Measurements from ENCODE around the gene LAMC2. TPM values are rescaled to one million over a fixed set of nuclear protein-coding genes. Genes with fewer than 3 reads are reported as not detected.

Gene LAMC2
- total RNA-seq, 1 donor from 2014 or later, result 24.5 TPM

- DNase-seq (ENCODE audit: low spot score), result no peak
Measured at GRCh38 chr1:183173828-183174227, 12.2 kb upstream of the LAMC2 start.

GRCh38 chr1:183175631-183176030 lies 10.4 kb upstream of the LAMC2 start:
- no peak for DNase-seq (ENCODE audit: low spot score)

GRCh38 chr1:183178545-183178944 lies 7.5 kb upstream of the LAMC2 start:
- no peak for DNase-seq (ENCODE audit: low spot score)

- no peak for DNase-seq (ENCODE audit: low spot score)
Measured at GRCh38 chr1:183179033-183179432, 7.0 kb upstream of the LAMC2 start.

- peak; percentile 57 for DNase-seq (ENCODE audit: low spot score)
Measured at GRCh38 chr1:183180218-183180617, 5.8 kb upstream of the LAMC2 start.

GRCh38 chr1:183180634-183181056 lies 5.4 kb upstream of the LAMC2 start:
- DNase-seq (ENCODE audit: low spot score), result no peak

GRCh38 chr1:183186841-183187240 lies 777 bp downstream of the LAMC2 start:
- DNase-seq (ENCODE audit: low spot score), result no peak

GRCh38 chr1:183188240-183188639 lies 2.2 kb downstream of the LAMC2 start:
- no peak for DNase-seq (ENCODE audit: low spot score)

GRCh38 chr1:183191833-183192232 lies 5.8 kb downstream of the LAMC2 start:
- no peak for DNase-seq (ENCODE audit: low spot score)

GRCh38 chr1:183193963-183194525 lies 8.0 kb downstream of the LAMC2 start:
- no peak for DNase-seq (ENCODE audit: low spot score)

GRCh38 chr1:183194527-183195141 lies 8.6 kb downstream of the LAMC2 start:
- no peak for DNase-seq (ENCODE audit: low spot score)

GRCh38 chr1:183195142-183195574 lies 9.1 kb downstream of the LAMC2 start:
- peak; percentile 50 for DNase-seq (ENCODE audit: low spot score)

- no peak for DNase-seq (ENCODE audit: low spot score)
Measured at GRCh38 chr1:183197762-183198161, 11.7 kb downstream of the LAMC2 start.

GRCh38 chr1:183198463-183198862 lies 12.4 kb downstream of the LAMC2 start:
- DNase-seq (ENCODE audit: low spot score), result no peak

- DNase-seq (ENCODE audit: low spot score), result no peak
Measured at GRCh38 chr1:183199304-183199703, 13.2 kb downstream of the LAMC2 start.

GRCh38 chr1:183200451-183200850 lies 14.4 kb downstream of the LAMC2 start:
- no peak for DNase-seq (ENCODE audit: low spot score)

- no peak for DNase-seq (ENCODE audit: low spot score)
Measured at GRCh38 chr1:183203094-183203493, 17.0 kb downstream of the LAMC2 start.

GRCh38 chr1:183205196-183205781 lies 19.2 kb downstream of the LAMC2 start:
- DNase-seq (ENCODE audit: low spot score), result no peak

- no peak for DNase-seq (ENCODE audit: low spot score)
Measured at GRCh38 chr1:183206538-183207122, 20.6 kb downstream of the LAMC2 start.

GRCh38 chr1:183209533-183210158 lies 23.6 kb downstream of the LAMC2 start:
- DNase-seq (ENCODE audit: low spot score), result no peak

GRCh38 chr1:183210681-183211080 lies 24.6 kb downstream of the LAMC2 start:
- no peak for DNase-seq (ENCODE audit: low spot score)

GRCh38 chr1:183212870-183213269 lies 26.8 kb downstream of the LAMC2 start:
- no peak for DNase-seq (ENCODE audit: low spot score)

All from mucosa of gallbladder (tissue), 1 donor.